Liver (tissue), 9 donors: ENCODE measurements around the gene RPS6KA4. TPM values are rescaled to one million over a fixed set of nuclear protein-coding genes. Genes with fewer than 3 reads are reported as not detected.

Experiments
- DNase-seq: peaks from one replicate; pipeline ENCODE4 v3.0.0-alpha.2; 2017; ENCODE audit warnings: low spot score
- H3K27ac ChIP-seq, 2 donors: one replicate each; pipeline ENCODE4 v1.7.0; 2013; ENCODE audit warnings: inconsistent platforms in 2 of 2, low read length in 2 of 2, control low read depth in 1 of 2, low read depth in 1 of 2, mild to moderate bottlenecking in 1 of 2
- H3K27me3 ChIP-seq, 4 donors: one replicate each; pipeline versions ENCODE4 v1.6.1 to v1.7.0; 2013; ENCODE audit warnings: low read length in 3 of 4, inconsistent platforms in 1 of 4, mild to moderate bottlenecking in 1 of 4, moderate library complexity in 1 of 4; ENCODE audit not compliant: control insufficient read depth in 4 of 4, insufficient read depth in 4 of 4
- H3K36me3 ChIP-seq, 4 donors: one replicate each; pipeline versions ENCODE4 v1.6.1 to v1.7.0; 2013; ENCODE audit warnings: low read length in 3 of 4, mild to moderate bottlenecking in 3 of 4, low read depth in 1 of 4, moderate library complexity in 1 of 4; ENCODE audit not compliant: control insufficient read depth in 4 of 4, insufficient read depth in 3 of 4
- H3K4me1 ChIP-seq, 4 donors: one replicate each; pipeline versions ENCODE4 v1.6.1 to v1.7.0; 2013; ENCODE audit warnings: low read length in 3 of 4, mild to moderate bottlenecking in 3 of 4, moderate library complexity in 1 of 4; ENCODE audit not compliant: control insufficient read depth in 4 of 4, insufficient read depth in 4 of 4
- H3K4me3 ChIP-seq, 3 donors: one replicate each; pipeline versions ENCODE4 v1.6.1 to v1.7.0; 2013; ENCODE audit warnings: low read length in 3 of 3, control low read depth in 1 of 3, low read depth in 1 of 3, mild to moderate bottlenecking in 1 of 3
- H3K9ac ChIP-seq, 2 donors: one replicate each; pipeline ENCODE4 v1.7.0; 2013; ENCODE audit warnings: low read length in 2 of 2, mild to moderate bottlenecking in 2 of 2, moderate library complexity in 2 of 2, control low read depth in 1 of 2, low read depth in 1 of 2
- H3K9me3 ChIP-seq, 4 donors: one replicate each; pipeline versions ENCODE4 v1.6.1 to v1.7.0; 2013; ENCODE audit warnings: low read length in 3 of 4; ENCODE audit not compliant: control insufficient read depth in 4 of 4
- ATF3 ChIP-seq: IDR thresholded peaks from 2 replicates; pipeline ENCODE4 v1.6.1; 2016; ENCODE audit warnings: antibody characterized with exemption
- EGR1 ChIP-seq, 2 donors: IDR thresholded peaks; 2 replicates each; pipeline ENCODE4 v1.6.1; 2016 to 2018; ENCODE audit warnings: antibody characterized with exemption in 2 of 2, low read depth in 2 of 2
- FOXA1 ChIP-seq: IDR thresholded peaks from 2 replicates; pipeline ENCODE4 v1.6.1; 2016; ENCODE audit warnings: antibody characterized with exemption
- GABPA ChIP-seq, 2 donors: IDR thresholded peaks in 1 of 2; conservative IDR thresholded peaks in 1 of 2; 2 replicates each; pipeline ENCODE4 v1.6.1; 2016; ENCODE audit warnings: antibody characterized with exemption in 2 of 2, mild to moderate bottlenecking in 1 of 2, moderate library complexity in 1 of 2
- HNF4A ChIP-seq, 2 donors: conservative IDR thresholded peaks; 2 replicates each; pipeline ENCODE4 v1.6.1; 2016; ENCODE audit warnings: antibody characterized with exemption in 2 of 2, mild to moderate bottlenecking in 2 of 2
- MAX ChIP-seq: IDR thresholded peaks from 2 replicates; pipeline ENCODE4 v1.6.1; 2016; ENCODE audit warnings: antibody characterized with exemption
- NR2F2 ChIP-seq: IDR thresholded peaks from 2 replicates; pipeline ENCODE4 v1.6.1; 2016; ENCODE audit warnings: antibody characterized with exemption
- RAD21 ChIP-seq, 2 donors: IDR thresholded peaks; 2 replicates each; pipeline ENCODE4 v1.6.1; 2016; ENCODE audit warnings: antibody characterized with exemption in 2 of 2, mild to moderate bottlenecking in 2 of 2
- SP1 ChIP-seq: IDR thresholded peaks from 2 replicates; pipeline ENCODE4 v1.6.1; 2018; ENCODE audit warnings: antibody characterized with exemption, mild to moderate bottlenecking
- TAF1 ChIP-seq: conservative IDR thresholded peaks from 2 replicates; pipeline ENCODE4 v1.6.1; 2016; ENCODE audit warnings: antibody characterized with exemption, mild to moderate bottlenecking
- YY1 ChIP-seq: IDR thresholded peaks from 2 replicates; pipeline ENCODE4 v1.6.1; 2016; ENCODE audit warnings: antibody characterized with exemption, mild to moderate bottlenecking
- ZBTB33 ChIP-seq: IDR thresholded peaks from 2 replicates; pipeline ENCODE4 v1.6.1; 2016; ENCODE audit warnings: antibody characterized with exemption
- WGBS: extraction: QIAGEN DNeasy Blood & Tissue Kit; methylation state at CpG from one replicate; pipeline ENCODE4 v1.1.7; 2013; 5-methylcytosine and 5-hydroxymethylcytosine counted together
- polyA plus RNA-seq, 2 donors: library from polyadenylated mRNA; stranded (reverse) in 1 of 2; unstranded in 1 of 2; fragments of 200-250 nt in 1 of 2; fragments of >200 nt in 1 of 2; fragmentation: Nextera tagmentation in 1 of 2; extraction: Ambion mirVana in 1 of 2; gene quantifications; one replicate each; pipeline versions ENCODE4 v1.2.1 to v1.2.3, GENCODE V29; 2013 to 2015
- total RNA-seq, 2 donors: library from RNA; depleted of rRNA; stranded (reverse); fragments of >200 nt; gene quantifications; one replicate each; pipeline ENCODE4 v1.2.3, GENCODE V29; 2014
- TF ChIP-seq, protein P1 (sequence below): fragments of 150-350 bp; IDR thresholded peaks from 2 replicates; pipeline ENCODE4 v1.5.1; 2017; ENCODE audit warnings: improper control_type of control experiment, low read depth, low read length; ENCODE audit not compliant: missing input control
- TF ChIP-seq, protein P2 (sequence below): IDR thresholded peaks from 2 replicates; pipeline ENCODE4 v1.6.1; 2016; ENCODE audit warnings: antibody characterized with exemption, mild to moderate bottlenecking
- donor health status: healthy.
- donor health status: healthy.
- donor health status: healthy.
- donor health status: healthy.
- donor health status: healthy.

The RPS6KA4 gene
- total and polyA plus RNA-seq, 4 donors = 2.0 to 13.5 (median 10.0) TPM

DNA sequence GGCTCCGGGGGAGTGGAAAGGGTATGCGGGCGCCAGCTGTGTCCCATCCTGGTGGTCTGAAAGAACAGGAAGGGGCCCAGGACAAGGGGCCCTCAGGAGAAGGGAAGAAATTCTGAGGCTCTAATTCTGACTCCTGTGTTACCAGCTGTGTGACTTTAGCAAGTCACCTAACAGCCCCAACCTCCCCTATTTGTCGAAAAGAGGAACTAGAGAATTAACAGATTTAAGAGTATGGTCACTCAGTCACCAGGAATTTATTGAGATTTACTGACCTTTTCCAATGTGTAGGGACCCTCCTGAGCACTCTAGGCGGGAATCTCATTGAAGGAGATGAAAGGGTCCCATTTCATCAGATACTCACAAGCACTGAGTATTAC is 14.6 kb downstream of the RPS6KA4 start:
- H3K27ac ChIP-seq = no peak overlapping the region
- peaks cover 0 to 11% (median 6%) of the 10 kb centered on the region in 4 donors for H3K36me3 ChIP-seq
- H3K4me3 ChIP-seq = no peak overlapping the region
- WGBS = 71% methylated on average over 5 of the region's 5 CpGs
- no peaks in the 10 kb centered on the region for H3K9me3 ChIP-seq
- DNase-seq = no peak
- H3K27me3 ChIP-seq = no peaks in the 10 kb centered on the region
- TF ChIP-seq MAX (no peak), YY1 (no peak), GABPA (IDR thresholded peaks at IDR 0.05 in 1 of 2, conservative IDR thresholded peaks at IDR 0.05 in 1 of 2) (no peak), RAD21 (IDR thresholded peaks at IDR 0.05) (no peak), NR2F2 (no peak), SP1 (no peak), FOXA1 (no peak), ATF3 (no peak), EGR1 (IDR thresholded peaks at IDR 0.05; ENCODE audit: low read depth in 2 of 2) (no peak)
- TF ChIP-seq, protein P1, sequence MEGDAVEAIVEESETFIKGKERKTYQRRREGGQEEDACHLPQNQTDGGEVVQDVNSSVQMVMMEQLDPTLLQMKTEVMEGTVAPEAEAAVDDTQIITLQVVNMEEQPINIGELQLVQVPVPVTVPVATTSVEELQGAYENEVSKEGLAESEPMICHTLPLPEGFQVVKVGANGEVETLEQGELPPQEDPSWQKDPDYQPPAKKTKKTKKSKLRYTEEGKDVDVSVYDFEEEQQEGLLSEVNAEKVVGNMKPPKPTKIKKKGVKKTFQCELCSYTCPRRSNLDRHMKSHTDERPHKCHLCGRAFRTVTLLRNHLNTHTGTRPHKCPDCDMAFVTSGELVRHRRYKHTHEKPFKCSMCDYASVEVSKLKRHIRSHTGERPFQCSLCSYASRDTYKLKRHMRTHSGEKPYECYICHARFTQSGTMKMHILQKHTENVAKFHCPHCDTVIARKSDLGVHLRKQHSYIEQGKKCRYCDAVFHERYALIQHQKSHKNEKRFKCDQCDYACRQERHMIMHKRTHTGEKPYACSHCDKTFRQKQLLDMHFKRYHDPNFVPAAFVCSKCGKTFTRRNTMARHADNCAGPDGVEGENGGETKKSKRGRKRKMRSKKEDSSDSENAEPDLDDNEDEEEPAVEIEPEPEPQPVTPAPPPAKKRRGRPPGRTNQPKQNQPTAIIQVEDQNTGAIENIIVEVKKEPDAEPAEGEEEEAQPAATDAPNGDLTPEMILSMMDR = no peak
- H3K4me1 ChIP-seq = no peaks in the 10 kb centered on the region
- H3K9ac ChIP-seq = no peak overlapping the region

GRCh38 chr11:64376071-64376470 is 17.1 kb downstream of the RPS6KA4 start:
- 94% methylated on average over 7 of the region's 7 CpGs for WGBS
- H3K9ac ChIP-seq = no peak overlapping the region
- DNase-seq = no peak

More at GRCh38 chr11:64376071-64376470, 17.1 kb downstream of the RPS6KA4 start:
- H3K4me1 ChIP-seq = no peaks in the 10 kb centered on the region
- TF ChIP-seq SP1 = no peak
- no peak for TF ChIP-seq EGR1 (IDR thresholded peaks at IDR 0.05; ENCODE audit: low read depth in 2 of 2)
- no peak for TF ChIP-seq TAF1
- no peak for TF ChIP-seq NR2F2
- TF ChIP-seq, protein P1 = no peak
- TF ChIP-seq, protein P2, sequence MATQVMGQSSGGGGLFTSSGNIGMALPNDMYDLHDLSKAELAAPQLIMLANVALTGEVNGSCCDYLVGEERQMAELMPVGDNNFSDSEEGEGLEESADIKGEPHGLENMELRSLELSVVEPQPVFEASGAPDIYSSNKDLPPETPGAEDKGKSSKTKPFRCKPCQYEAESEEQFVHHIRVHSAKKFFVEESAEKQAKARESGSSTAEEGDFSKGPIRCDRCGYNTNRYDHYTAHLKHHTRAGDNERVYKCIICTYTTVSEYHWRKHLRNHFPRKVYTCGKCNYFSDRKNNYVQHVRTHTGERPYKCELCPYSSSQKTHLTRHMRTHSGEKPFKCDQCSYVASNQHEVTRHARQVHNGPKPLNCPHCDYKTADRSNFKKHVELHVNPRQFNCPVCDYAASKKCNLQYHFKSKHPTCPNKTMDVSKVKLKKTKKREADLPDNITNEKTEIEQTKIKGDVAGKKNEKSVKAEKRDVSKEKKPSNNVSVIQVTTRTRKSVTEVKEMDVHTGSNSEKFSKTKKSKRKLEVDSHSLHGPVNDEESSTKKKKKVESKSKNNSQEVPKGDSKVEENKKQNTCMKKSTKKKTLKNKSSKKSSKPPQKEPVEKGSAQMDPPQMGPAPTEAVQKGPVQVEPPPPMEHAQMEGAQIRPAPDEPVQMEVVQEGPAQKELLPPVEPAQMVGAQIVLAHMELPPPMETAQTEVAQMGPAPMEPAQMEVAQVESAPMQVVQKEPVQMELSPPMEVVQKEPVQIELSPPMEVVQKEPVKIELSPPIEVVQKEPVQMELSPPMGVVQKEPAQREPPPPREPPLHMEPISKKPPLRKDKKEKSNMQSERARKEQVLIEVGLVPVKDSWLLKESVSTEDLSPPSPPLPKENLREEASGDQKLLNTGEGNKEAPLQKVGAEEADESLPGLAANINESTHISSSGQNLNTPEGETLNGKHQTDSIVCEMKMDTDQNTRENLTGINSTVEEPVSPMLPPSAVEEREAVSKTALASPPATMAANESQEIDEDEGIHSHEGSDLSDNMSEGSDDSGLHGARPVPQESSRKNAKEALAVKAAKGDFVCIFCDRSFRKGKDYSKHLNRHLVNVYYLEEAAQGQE = no peak
- no peak for TF ChIP-seq ZBTB33
- TF ChIP-seq YY1 = no peak
- no peak for TF ChIP-seq HNF4A (conservative IDR thresholded peaks at IDR 0.05)
- TF ChIP-seq MAX = no peak
- no peak overlapping the region for H3K4me3 ChIP-seq
- no peaks in the 10 kb centered on the region for H3K27me3 ChIP-seq
- peaks cover 0 to 3% (median 0%) of the 10 kb centered on the region in 4 donors for H3K36me3 ChIP-seq
- no peaks in the 10 kb centered on the region for H3K9me3 ChIP-seq
- no peak overlapping the region for H3K27ac ChIP-seq
